Tibial artery (tissue), 4 donors: Measurements from ENCODE around the gene PAFAH2.

Experiments
- DNase-seq, 2 donors: peaks; one replicate each; pipeline ENCODE4 v3.0.0-alpha.2; 2019
- H3K27ac ChIP-seq, 2 donors: fragments of 200-600 bp; sonication (generic) in 1 of 2; 1 replicate in 1 of 2; 2 replicates in 1 of 2; pipeline ENCODE4 v1.5.1; 2018 to 2019; ENCODE audit warnings: mild to moderate bottlenecking in 1 of 2
- H3K27me3 ChIP-seq, 2 donors: fragments of 200-600 bp; sonication (generic) in 1 of 2; one replicate each; pipeline versions ENCODE4 v1.5.1 to v1.6.0; 2016 to 2019
- H3K36me3 ChIP-seq, 3 donors: fragments of 200-600 bp; sonication (generic) in 2 of 3; one replicate each; pipeline ENCODE4 v1.5.1; 2016 to 2019; ENCODE audit warnings: mild to moderate bottlenecking in 2 of 3
- H3K4me1 ChIP-seq, 4 donors: fragments of 200-600 bp; sonication (generic) in 2 of 4; 1 replicate in 3 of 4; 2 replicates in 1 of 4; pipeline ENCODE4 v1.5.1; 2016 to 2019
- H3K4me3 ChIP-seq, 2 donors: fragments of 200-600 bp; sonication (generic) in 1 of 2; 1 replicate in 1 of 2; 2 replicates in 1 of 2; pipeline ENCODE4 v1.5.1; 2018 to 2019; ENCODE audit warnings: mild to moderate bottlenecking in 2 of 2
- H3K9me3 ChIP-seq, 3 donors: fragments of 200-600 bp; sonication (generic) in 1 of 3; one replicate each; pipeline ENCODE4 v1.5.1; 2016 to 2019
- CTCF ChIP-seq, 2 experiments: fragments of 200-600 bp in 1 of 2; fragments of 450-650 bp in 1 of 2; IDR thresholded peaks; one replicate each; pipeline ENCODE4 v1.5.1; 2017 to 2019; ENCODE audit warnings: antibody characterized with exemption in 2 of 2, mild to moderate bottlenecking in 1 of 2, moderate library complexity in 1 of 2
- intact Hi-C: fragments of 100-400 bp; cut with DNase I; formaldehyde crosslinking; loops from one replicate; pipeline ENCODE4 v1.15.0; 2023; ENCODE audit warnings: low total_unique reads

The PAFAH2 gene

GRCh38 chr1:26020941-26021646 lies 23.2 kb upstream of the PAFAH2 start:
- no peaks in the 10 kb centered on the region for H3K27me3 ChIP-seq
- no peaks in the 10 kb centered on the region for H3K36me3 ChIP-seq
- H3K4me3 ChIP-seq = peak overlapping the region in 1 of 2 donors; percentile 24
- intact Hi-C loops = no loop called here
- peaks cover 0 to 39% (median 14%) of the 10 kb centered on the region in 4 donors for H3K4me1 ChIP-seq
- H3K9me3 ChIP-seq = no peaks in the 10 kb centered on the region
- DNase-seq = no peak
- no peak for TF ChIP-seq CTCF (IDR thresholded peaks at IDR 0.05)
- no peak overlapping the region for H3K27ac ChIP-seq

- H3K9me3 ChIP-seq = no peaks in the 10 kb centered on the region
- H3K27ac ChIP-seq = no peak overlapping the region
- H3K4me1 ChIP-seq = peaks cover 0 to 39% (median 14%) of the 10 kb centered on the region in 4 donors
- intact Hi-C loops = no loop called here
- DNase-seq = no peak
- H3K27me3 ChIP-seq = no peaks in the 10 kb centered on the region
- TF ChIP-seq CTCF (IDR thresholded peaks at IDR 0.05) = no peak
- no peaks in the 10 kb centered on the region for H3K36me3 ChIP-seq
- no peak overlapping the region for H3K4me3 ChIP-seq
These were observed 22.5 kb upstream of the PAFAH2 start for GRCh38 chr1:26020330-26020768.

- Histone ChIP-seq H3K36me3 (no peaks in the 10 kb centered on the region), H3K4me3 (no peak overlapping the region), H3K4me1 (peaks cover 0 to 39% (median 14%) of the 10 kb centered on the region in 4 donors), H3K27me3 (no peaks in the 10 kb centered on the region), H3K27ac (no peak overlapping the region), H3K9me3 (no peaks in the 10 kb centered on the region)
- TF ChIP-seq CTCF (IDR thresholded peaks at IDR 0.05) = no peak
- intact Hi-C loops = no loop called here
- no peak for DNase-seq
These were observed 21.9 kb upstream of the PAFAH2 start for GRCh38 chr1:26019641-26020315.

GRCh38 chr1:26017606-26018005 lies 19.7 kb upstream of the PAFAH2 start:
- no peak for DNase-seq

GRCh38 chr1:26016953-26017545 lies 19.2 kb upstream of the PAFAH2 start:
- H3K36me3 ChIP-seq = no peaks in the 10 kb centered on the region
- TF ChIP-seq CTCF (IDR thresholded peaks at IDR 0.05) = no peak
- intact Hi-C loops = no loop called here
- peaks cover 0 to 31% (median 10%) of the 10 kb centered on the region in 4 donors for H3K4me1 ChIP-seq
- DNase-seq = no peak
- H3K9me3 ChIP-seq = no peaks in the 10 kb centered on the region
- no peak overlapping the region for H3K4me3 ChIP-seq
- no peaks in the 10 kb centered on the region for H3K27me3 ChIP-seq
- no peak overlapping the region for H3K27ac ChIP-seq

More at GRCh38 chr1:26017606-26018005, 19.7 kb upstream of the PAFAH2 start:
- no peaks in the 10 kb centered on the region for H3K36me3 ChIP-seq
- no peak overlapping the region for H3K4me3 ChIP-seq
- intact Hi-C loops = no loop called here
- no peak overlapping the region for H3K27ac ChIP-seq
- TF ChIP-seq CTCF (IDR thresholded peaks at IDR 0.05) = no peak
- H3K4me1 ChIP-seq = peaks cover 0 to 36% (median 14%) of the 10 kb centered on the region in 4 donors
- no peaks in the 10 kb centered on the region for H3K9me3 ChIP-seq
- no peaks in the 10 kb centered on the region for H3K27me3 ChIP-seq
